K562 (cell line): ENCODE measurements around the gene ACYP2. TPM values are rescaled to one million over a fixed set of nuclear protein-coding genes. Genes with fewer than 3 reads are reported as not detected.

Experiments used
- CREBBP ChIP-seq: IDR thresholded peaks from one replicate; pipeline ENCODE4 v1.6.1; 2012; ENCODE audit warnings: low read depth, mild to moderate bottlenecking, control low read depth, inconsistent platforms, low read length
- GABPA ChIP-seq: fragments of 200-800 bp; sonication (Bioruptor generic); conservative IDR thresholded peaks from 2 replicates; pipeline ENCODE4 v1.6.1; 2016; ENCODE audit warnings: low read depth, missing genetic modification characterization, missing compliant biosample characterization
- L3MBTL2 ChIP-seq: fragments of 450-650 bp; IDR thresholded peaks from 2 replicates; pipeline ENCODE4 v1.6.1; 2016; ENCODE audit warnings: mild to moderate bottlenecking, moderate library complexity
- MECOM ChIP-seq: fragments of 250-450 bp; sonication (Bioruptor Pico); IDR thresholded peaks from 2 replicates; pipeline ENCODE4 v1.8.0; 2022; ENCODE audit warnings: inconsistent platforms
- MGA ChIP-seq: fragments of 450-650 bp; IDR thresholded peaks from 2 replicates; pipeline ENCODE4 v1.6.1; 2016; ENCODE audit warnings: mild to moderate bottlenecking, moderate library complexity
- NCOR1 ChIP-seq: fragments of 450-650 bp; IDR thresholded peaks from 2 replicates; pipeline ENCODE4 v1.6.1; 2016; ENCODE audit warnings: mild to moderate bottlenecking, moderate library complexity
- RCOR1 ChIP-seq, 2 experiments: IDR thresholded peaks; 2 replicates each; pipeline ENCODE4 v1.6.1; 2012; ENCODE audit warnings: low read depth in 2 of 2, low read length in 2 of 2, borderline replicate concordance in 1 of 2, improper control_type of control experiment in 1 of 2
- TRIM28 ChIP-seq: fragments of 450-650 bp; IDR thresholded peaks from 2 replicates; pipeline ENCODE4 v1.6.1; 2017
- ZNF318 ChIP-seq, 2 experiments: fragments of 450-650 bp; IDR thresholded peaks; 2 replicates each; pipeline ENCODE4 v1.6.1; 2016; ENCODE audit warnings: mild to moderate bottlenecking in 2 of 2, borderline replicate concordance in 1 of 2, low read depth in 1 of 2, moderate library complexity in 1 of 2
- polyA plus RNA-seq, 8 experiments: library from polyadenylated mRNA; depleted of rRNA in 4 of 8; stranded (reverse) in 5 of 8; unstranded in 3 of 8; fragments of >200 nt; fragmentation: Nextera tagmentation in 2 of 8; fragmentation: Illumina TruSeq in 1 of 8; extraction: Ambion mirVana in 2 of 8; extraction: Trizol in 1 of 8; gene quantifications; 2 replicates each; pipeline versions ENCODE4 v1.2.1 to v1.2.3, GENCODE V29; 2011 to 2014; ENCODE audit warnings: inconsistent platforms in 1 of 8, missing spikeins in 1 of 8
- total RNA-seq, 7 experiments: library from RNA; depleted of rRNA in 6 of 7; stranded (reverse); fragments of >200 nt in 6 of 7; fragmentation: Illumina TruSeq in 2 of 7; extraction: Trizol in 2 of 7; gene quantifications; 2 replicates each; pipeline versions ENCODE4 v1.2.1 to v1.2.3, GENCODE V29; 2011 to 2021; ENCODE audit warnings: low replicate concordance in 1 of 7

Gene ACYP2
- total and polyA plus RNA-seq, 9 of the 15 experiments (the other 6 are each of a cell fraction or from before 2014, with no cell fraction given) = 1.0 to 4.1 (median 2.0) TPM

GRCh38 chr2:54081574-54081973, 33.8 kb upstream of the ACYP2 start (continued):
- TF ChIP-seq MGA (no peak), RCOR1 (IDR thresholded peaks at IDR 0.05; ENCODE audit: borderline replicate concordance in 1 of 2, low read depth in 2 of 2, low read length in 2 of 2) (peak; percentile 7 to 76; a peak in 3 of 4 replicates), TRIM28 (no peak), ZNF318 (IDR thresholded peaks at IDR 0.05; ENCODE audit: borderline replicate concordance in 1 of 2, low read depth in 1 of 2) (peak in 1 of 2 experiments; percentile 96; a peak in 2 of 4 replicates), CREBBP (no peak), L3MBTL2 (peak; percentile 45), GABPA (tag) (no peak), NCOR1 (peak; percentile 65), MECOM (CRISPR knock-in tag) (peak; percentile 77)
